ENCODE measurements around the gene EXOSC3.

GRCh38 chr9:37732086-37732741, 52.6 kb downstream of the EXOSC3 start:
- TF ChIP-seq CTCF (IDR thresholded peaks at IDR 0.05) (no peak), POLR2A (IDR thresholded peaks at IDR 0.05) (no peak), POLR2AphosphoS5 (IDR thresholded peaks at IDR 0.05) (no peak)
